Measurements from ENCODE around the gene DEDD2.

The DEDD2 gene

DNA sequence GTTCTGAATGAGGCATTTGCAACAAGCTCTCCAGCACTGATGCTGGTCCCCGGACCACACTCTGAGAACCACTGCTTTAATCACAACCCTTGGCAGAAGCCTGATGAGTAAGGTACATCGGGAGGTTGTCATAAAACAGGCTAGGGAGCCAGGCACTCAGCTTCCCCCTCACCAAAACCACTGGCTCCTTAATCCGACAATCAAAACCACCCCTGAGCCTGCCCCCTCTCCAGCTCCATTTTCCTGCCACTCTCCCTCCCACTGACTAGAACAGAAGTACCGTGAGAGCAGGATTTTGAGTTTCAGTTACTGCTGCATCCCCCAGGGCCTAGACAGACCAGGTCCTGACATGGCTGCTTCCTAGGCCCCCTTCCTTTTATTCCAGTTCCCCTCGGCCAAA, 17.7 kb upstream of the DEDD2 start:
- no peak for DNase-seq (ENCODE audit: extremely low read depth, insufficient read length)
- TF ChIP-seq CTCF (IDR thresholded peaks at IDR 0.05; ENCODE audit: insufficient read depth, low read length, poor library complexity, severe bottlenecking): no peak
- Histone ChIP-seq H3K36me3 (ENCODE audit: control insufficient read depth, insufficient read depth, low read length) (peaks cover 47% of the 10 kb centered on the region), H3K27me3 (replicated peaks; ENCODE audit: control insufficient read depth, insufficient read depth, low read length) (no peaks in the 10 kb centered on the region), H3K4me3 (replicated peaks; ENCODE audit: low read depth, low read length) (no peak overlapping the region)

- no peak for TF ChIP-seq CTCF (IDR thresholded peaks at IDR 0.05; ENCODE audit: insufficient read depth, low read length, poor library complexity, severe bottlenecking)
- no peak for DNase-seq (ENCODE audit: extremely low read depth, insufficient read length)
- Histone ChIP-seq H3K4me3 (replicated peaks; ENCODE audit: low read depth, low read length) (no peak overlapping the region), H3K36me3 (ENCODE audit: control insufficient read depth, insufficient read depth, low read length) (peaks cover 44% of the 10 kb centered on the region), H3K27me3 (replicated peaks; ENCODE audit: control insufficient read depth, insufficient read depth, low read length) (no peaks in the 10 kb centered on the region)
Observed at GRCh38 chr19:42234364-42234763, 16.9 kb upstream of the DEDD2 start.

GRCh38 chr19:42233678-42234292, 16.3 kb upstream of the DEDD2 start:
- Histone ChIP-seq H3K36me3 (ENCODE audit: control insufficient read depth, insufficient read depth, low read length) (peaks cover 47% of the 10 kb centered on the region), H3K4me3 (replicated peaks; ENCODE audit: low read depth, low read length) (no peak overlapping the region), H3K27me3 (replicated peaks; ENCODE audit: control insufficient read depth, insufficient read depth, low read length) (no peaks in the 10 kb centered on the region)
- no peak for TF ChIP-seq CTCF (IDR thresholded peaks at IDR 0.05; ENCODE audit: insufficient read depth, low read length, poor library complexity, severe bottlenecking)
- DNase-seq (ENCODE audit: extremely low read depth, insufficient read length): no peak

DNA sequence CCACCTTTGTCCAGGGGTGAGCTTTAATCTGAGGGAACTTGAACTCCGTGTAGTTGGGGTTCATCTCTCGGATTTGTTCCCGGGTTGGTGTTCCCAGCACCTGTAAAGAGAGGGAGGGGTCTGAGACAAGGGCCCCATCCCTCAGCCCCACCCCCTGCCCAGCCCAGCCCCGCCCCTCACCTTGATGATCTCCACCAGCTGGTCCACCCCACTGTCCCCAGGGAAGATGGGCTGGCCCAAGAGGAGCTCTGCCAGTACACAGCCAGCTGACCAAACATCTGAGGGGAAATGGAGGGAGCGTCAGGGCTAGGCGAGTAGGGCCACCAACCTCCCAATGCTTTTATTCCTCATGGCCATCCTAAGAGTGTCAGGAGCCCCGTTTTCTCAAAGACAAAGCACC, 15.6 kb upstream of the DEDD2 start:
- H3K27me3 ChIP-seq (replicated peaks; ENCODE audit: control insufficient read depth, insufficient read depth, low read length): no peaks in the 10 kb centered on the region
- no peak overlapping the region for H3K4me3 ChIP-seq (replicated peaks; ENCODE audit: low read depth, low read length)
- DNase-seq (ENCODE audit: extremely low read depth, insufficient read length): no peak
- H3K36me3 ChIP-seq (ENCODE audit: control insufficient read depth, insufficient read depth, low read length): peaks cover 49% of the 10 kb centered on the region
- TF ChIP-seq CTCF (IDR thresholded peaks at IDR 0.05; ENCODE audit: insufficient read depth, low read length, poor library complexity, severe bottlenecking): no peak

- Histone ChIP-seq H3K4me3 (replicated peaks; ENCODE audit: low read depth, low read length) (no peak overlapping the region), H3K36me3 (ENCODE audit: control insufficient read depth, insufficient read depth, low read length) (peaks cover 50% of the 10 kb centered on the region), H3K27me3 (replicated peaks; ENCODE audit: control insufficient read depth, insufficient read depth, low read length) (no peaks in the 10 kb centered on the region)
- no peak for DNase-seq (ENCODE audit: extremely low read depth, insufficient read length)
- no peak for TF ChIP-seq CTCF (IDR thresholded peaks at IDR 0.05; ENCODE audit: insufficient read depth, low read length, poor library complexity, severe bottlenecking)
Observed at GRCh38 chr19:42232435-42232834, 15.0 kb upstream of the DEDD2 start.

- Histone ChIP-seq H3K36me3 (ENCODE audit: control insufficient read depth, insufficient read depth, low read length) (peaks cover 53% of the 10 kb centered on the region), H3K27me3 (replicated peaks; ENCODE audit: control insufficient read depth, insufficient read depth, low read length) (no peaks in the 10 kb centered on the region), H3K4me3 (replicated peaks; ENCODE audit: low read depth, low read length) (no peak overlapping the region)
- no peak for TF ChIP-seq CTCF (IDR thresholded peaks at IDR 0.05; ENCODE audit: insufficient read depth, low read length, poor library complexity, severe bottlenecking)
- DNase-seq (ENCODE audit: extremely low read depth, insufficient read length): no peak
Observed at GRCh38 chr19:42230571-42230970, 13.1 kb upstream of the DEDD2 start.

Measured in GM06990 (cell line).